COLO668 (cell line): ENCODE measurements around the gene DCAF5.
"Not testable (repeated sequence)": the region's sequence is repeated elsewhere in the genome, so short reads cannot be mapped to it uniquely, and the experiment has no call there.

Source experiments
- DNase-seq: peaks from one replicate; lab custom pipeline; 2025; ENCODE audit not compliant: unreplicated experiment; lab: John Stamatoyannopoulos, UW

The DCAF5 gene

DNA sequence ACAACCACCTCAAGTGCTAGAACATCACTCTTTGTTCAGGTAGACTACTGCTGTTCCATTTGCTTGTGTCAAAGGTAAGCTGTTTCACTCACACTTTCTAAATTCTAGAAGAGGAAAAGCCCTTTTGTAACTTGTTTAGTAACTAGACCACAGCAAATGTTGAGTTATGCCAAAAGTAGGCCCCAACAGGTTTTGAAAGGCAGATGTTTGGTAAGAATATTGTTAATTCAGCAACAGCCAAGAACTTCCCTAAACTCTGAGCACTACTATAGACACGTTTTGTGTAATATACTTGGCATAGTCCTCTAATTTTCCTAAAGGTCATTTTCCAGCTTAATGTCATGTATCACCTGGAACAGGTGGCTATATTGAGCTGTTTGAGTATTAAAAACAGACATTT lies 79.0 kb downstream of the DCAF5 start:
- no peak for DNase-seq

DNA sequence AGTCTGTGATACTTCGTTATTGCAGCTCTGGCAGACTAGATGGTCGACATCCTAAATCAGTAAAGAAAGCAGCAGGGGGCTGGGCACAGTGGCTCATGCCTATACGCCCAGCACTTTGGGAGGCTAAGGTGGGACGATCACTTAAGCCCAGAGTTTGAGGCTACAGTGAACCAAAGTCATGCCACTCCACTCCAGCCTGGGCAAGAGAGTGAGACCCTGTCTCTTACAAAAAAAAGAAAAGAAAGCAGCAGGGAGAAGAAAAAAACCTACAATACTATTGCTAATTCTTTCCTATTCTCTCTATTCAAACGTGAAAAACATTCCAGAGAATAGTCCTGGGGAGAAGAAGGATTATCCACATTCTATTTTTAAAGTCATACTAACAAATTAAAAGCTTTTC lies 79.5 kb downstream of the DCAF5 start:
- DNase-seq = no peak

DNA sequence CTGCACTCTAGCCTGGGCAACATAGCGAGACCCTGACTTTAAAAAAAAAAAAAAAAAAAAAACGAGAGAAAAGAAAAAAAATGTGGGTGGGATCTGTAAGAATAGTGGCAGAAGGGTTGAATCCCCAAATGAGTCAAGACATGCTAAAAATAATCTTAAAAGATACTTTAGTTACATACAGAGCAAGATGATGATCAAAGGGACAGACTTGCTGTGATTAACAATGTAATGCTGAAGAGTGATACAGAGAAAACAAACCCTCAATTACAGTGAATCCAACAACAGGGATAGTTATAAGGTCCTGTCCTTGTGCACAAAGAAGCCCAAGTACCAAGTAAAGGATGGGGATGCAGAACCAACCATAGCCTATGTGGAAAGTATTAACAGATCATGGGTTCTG lies 80.3 kb downstream of the DCAF5 start:
- no peak for DNase-seq

DNA sequence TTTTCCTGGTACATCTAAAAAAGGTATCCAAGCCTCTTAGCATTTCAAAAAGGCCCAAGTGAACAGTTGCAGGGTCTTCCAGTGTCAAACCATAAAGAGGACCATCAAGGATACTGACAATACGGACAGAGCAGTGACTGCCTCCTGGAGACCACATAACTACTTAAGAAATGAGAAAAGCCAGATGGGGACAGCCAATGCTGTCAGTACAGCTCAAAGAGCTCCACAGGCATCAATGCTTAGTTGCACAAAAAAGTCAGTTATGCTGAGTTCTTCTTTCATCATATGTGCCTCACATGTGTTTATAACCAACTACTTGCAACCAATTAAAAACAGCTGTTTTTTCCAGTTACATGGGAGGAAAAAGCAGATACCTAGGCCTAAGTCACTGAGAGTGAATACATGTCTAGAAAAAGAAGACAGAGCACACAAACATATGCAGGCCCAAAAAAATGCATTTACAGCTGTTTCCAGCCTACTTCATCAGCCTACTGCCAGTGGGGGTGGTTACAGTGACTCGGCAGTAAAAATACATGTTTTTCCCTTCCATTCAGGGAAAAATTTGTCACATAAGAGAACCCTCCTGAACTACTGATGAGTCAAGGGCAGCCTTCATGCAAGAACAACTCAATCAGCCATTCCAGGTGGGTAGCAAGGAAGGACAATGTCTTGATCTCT lies 84.0 kb downstream of the DCAF5 start:
- no peak for DNase-seq

DNA sequence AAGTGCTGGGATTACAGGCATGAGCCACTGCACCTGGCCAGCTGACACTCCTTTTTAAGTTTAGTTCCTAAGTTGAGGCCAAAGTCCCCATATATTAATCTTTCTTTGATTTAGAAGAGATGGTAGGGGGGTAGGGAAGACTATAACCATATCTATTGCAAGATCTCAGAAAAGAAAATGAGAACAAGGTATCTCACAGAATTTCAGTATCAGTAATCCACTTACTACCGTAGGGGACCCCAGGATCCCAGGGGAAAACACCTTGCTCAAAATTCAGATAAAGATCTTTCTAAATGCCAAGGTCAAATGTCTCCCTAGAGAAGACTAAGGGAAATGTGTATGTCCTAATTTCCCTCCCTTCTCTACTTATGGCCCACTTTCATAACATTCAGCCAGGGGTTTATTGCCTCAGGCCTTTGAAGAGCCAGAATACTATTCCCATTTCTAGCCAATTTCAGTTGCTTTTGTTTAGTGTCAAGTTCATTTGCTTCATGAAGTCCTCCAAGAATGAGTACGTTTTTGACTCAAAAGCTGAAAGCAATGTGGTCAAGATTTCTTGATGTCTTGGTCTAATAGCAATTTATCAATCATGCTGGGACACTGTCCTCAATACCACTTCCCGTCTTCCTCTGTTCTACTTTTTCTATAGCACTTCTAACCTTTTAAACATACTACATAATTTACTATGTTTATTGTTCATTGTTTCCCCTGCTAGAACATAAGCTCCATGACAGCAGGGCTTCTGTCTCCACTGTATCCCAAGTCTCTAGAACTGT lies 86.3 kb downstream of the DCAF5 start:
- DNase-seq = no peak

DNA sequence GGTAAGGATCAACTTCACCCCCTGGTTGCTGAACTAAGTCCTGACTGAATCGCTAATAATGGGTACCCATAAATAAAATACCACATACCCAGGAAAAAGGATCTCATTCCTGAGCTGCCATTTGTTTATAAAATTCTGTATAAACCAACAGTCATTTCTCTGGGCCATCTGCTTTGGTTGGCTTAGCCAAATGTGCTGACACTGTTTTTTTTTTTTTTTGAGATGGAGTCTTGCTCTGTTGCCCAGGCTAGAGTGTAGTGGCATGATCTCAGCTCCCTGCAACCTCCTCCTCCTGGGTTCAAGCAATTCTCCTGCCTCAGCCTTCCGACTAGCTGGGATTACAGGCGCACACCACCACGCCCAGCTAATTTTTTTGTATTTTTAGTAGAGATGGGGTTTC lies 87.0 kb downstream of the DCAF5 start:
- not testable (repeated sequence) for DNase-seq

DNA sequence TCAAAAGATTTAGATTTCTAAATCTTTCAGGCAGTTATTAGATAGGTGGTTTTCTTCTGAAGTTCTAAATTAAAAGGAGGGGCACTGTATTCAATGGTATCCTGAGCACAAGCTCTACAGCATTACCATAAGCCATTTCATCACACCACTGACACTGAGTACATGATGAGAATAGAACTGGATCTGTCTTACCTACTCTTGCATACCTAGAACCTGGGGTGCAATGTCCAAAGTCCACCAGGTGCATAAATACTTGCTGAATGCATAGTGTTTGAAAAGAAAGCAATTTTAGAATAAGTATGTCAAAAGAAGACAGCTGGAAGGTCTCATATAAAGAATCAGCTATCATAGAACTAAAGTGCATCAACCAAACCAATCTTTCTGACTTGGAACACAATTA lies 88.3 kb downstream of the DCAF5 start:
- DNase-seq = no peak

DNA sequence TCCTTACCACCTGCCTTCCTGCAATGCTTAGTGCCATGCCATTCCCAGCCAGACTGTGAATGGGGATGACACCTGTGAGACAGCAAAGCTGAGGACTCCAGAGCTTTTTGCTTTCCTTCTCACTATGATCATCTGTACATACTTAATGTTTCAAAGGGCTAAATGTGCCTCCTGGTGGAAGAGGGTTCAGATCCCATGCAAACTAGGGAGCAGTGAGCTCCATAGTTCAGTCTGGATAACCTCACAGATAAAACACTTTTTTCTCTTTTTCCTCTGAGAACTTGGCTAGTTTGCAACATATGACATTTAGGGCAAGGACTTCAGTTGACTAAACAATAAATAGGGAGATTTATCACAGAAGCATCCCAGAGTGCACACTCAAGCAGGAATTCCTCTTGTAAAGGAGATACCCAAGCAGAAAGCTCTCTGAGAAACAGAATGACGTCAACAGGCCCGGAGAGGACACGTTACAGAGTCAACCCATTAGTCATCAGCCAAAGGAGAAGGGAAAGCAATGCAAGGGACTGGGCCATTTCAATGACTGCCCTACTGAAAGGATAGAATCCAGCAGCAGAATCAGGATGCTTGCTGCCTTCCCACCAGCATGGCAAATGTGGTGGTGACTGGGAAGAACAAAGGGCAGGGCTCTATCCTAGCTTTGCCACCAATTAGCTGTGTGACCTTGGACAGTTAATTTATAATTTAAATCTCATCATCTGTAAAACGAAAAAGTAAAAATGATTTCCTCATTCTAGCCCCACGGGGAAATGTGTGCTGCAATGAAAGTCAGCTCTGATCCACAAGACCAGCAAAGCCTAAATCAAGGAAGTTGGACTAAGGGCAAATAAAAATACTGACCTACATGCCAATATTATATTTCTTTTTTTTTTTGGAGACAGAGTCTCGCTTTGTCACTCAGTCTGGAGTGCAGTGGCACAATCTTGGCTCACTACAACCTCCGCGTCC lies 93.0 kb downstream of the DCAF5 start:
- no peak for DNase-seq

DNA sequence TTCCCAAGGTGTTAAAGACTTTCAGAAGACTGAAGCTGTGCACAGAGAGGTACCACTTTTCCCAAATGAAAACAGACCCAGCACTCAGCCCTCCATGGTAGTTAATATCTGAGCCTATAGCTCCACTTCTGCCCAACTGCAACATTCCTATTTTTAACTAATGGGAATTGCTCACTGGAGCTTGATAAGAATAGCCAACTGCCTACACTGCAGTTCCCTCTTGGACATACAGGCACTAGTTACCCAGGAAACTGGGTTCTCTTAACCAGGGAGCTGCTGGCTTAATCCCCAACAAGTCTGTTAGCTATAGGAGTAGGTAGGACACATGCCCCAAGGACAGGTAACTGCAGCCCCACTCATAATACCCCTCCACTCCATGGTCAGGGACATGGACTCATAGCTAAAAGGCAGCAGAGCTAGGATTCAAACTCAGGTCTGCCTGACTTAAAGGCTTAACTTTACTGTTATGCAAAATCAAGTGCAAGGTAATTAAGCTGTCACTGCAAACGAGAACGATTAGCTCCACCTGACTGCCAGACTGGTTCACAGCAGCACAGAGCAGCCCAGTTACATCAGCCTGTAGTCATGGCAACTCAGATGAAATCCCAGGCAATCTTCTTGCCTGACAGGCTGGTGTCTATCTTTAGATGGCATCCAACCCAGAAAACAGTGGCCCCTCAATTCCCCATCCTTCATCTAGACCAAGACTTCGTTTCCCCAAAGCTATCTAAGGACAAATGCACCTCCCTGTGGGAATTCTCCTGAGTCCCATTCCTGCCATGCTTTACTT lies 96.7 kb downstream of the DCAF5 start:
- no peak for DNase-seq

DNA sequence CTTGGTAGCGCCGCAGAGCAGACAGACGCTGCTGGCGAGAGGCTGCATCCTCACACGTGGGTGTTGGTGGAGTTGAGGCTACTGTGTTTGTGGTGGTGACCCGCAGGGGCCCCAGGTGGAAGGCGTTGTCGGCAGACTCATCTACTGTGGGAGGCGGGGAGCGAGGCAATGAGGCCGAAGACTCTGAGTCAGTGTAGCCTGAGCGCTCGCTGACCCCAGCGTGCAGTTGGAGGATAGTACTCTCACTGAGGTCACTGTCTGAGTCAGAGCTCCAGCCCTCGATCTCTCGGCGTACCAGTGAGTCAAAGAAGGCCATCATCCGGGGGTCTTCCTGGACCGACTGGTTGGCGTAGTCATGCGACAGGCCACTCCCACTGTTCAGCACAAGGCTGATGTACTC lies 97.8 kb downstream of the DCAF5 start:
- DNase-seq = no peak

DNA sequence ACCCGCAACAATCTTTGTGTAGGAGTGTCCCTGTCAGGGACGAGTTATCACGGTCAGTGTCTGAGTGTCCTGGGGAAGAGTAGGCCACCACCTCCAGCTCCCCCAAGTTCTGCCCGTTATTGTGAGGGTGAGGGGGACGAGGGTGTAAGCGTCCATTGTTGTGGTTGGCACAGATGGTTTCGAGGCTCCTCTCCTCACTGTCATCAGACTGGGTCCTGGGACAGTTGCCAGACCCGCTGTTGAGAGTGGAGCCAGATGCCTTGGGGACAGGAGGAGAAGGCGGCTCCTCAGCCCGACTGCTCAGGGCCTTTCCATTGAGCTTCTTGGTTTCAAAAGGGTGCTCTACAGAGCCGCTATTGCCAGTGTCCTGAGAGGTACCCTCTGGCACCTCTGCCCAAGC lies 98.9 kb downstream of the DCAF5 start:
- no peak for DNase-seq

DNA sequence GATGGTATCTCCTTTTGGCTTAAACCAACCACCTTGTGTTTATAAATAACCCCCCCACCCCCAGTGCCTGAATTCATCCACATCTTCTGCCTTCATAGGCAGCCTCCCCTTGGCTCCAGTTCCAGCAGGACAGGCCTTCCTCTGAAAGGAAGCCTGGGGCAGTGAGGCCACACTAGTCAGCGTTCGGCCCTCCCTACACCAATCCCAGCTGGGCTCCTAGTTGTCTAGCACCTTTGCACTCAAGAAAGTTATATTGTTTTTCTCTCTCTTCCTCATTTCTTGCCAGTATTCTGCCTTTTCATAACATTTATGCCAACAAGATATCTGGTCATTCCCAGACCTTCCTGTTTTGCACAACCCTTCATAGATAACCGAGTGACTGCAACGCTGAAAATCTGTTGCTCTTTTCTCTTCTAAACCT lies 100.7 kb downstream of the DCAF5 start:
- no peak for DNase-seq

DNA sequence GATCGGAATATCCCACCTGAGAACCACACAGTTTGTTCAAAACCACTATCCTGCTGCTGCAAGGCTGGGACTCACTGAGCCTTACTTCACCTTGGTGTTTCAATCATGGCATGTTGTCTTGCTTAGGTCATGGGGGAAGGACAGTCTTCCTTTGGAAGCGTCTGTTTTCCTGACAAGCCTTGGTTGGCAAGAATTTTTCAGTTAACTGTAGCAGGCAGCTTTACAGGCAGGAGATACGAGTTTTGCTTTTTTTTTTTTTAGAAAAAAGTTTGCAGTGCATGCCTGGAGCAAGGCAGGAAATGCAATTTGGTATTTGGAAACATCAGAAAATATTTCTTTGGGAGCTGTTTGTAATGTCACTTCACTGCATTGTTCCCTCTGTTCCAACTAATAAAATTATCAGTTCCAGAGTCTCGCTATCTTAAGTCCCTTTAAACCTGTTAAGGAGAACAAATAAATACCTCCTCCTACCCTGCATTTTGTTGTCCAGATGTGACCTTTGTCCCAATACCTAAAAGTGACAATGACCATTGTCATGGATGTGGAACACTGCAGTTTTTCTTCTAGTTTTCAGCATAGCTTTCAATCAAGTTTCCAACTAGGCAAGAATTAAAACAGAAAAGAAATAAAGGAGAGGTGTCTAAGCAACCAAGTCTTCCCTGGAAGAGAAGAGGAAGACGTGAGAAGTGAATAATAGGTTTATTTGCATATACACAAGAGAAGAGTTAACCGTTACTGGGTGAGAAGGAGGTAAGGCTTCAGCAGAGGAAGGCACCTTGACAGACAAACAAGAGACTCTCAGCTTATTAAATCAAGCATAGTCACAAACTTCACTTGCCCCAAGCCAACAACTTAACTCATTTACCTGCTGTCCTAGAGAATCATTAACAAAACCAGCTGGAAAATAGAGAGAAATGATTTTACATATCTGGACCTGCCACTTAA lies 102.4 kb downstream of the DCAF5 start:
- DNase-seq = no peak

DNA sequence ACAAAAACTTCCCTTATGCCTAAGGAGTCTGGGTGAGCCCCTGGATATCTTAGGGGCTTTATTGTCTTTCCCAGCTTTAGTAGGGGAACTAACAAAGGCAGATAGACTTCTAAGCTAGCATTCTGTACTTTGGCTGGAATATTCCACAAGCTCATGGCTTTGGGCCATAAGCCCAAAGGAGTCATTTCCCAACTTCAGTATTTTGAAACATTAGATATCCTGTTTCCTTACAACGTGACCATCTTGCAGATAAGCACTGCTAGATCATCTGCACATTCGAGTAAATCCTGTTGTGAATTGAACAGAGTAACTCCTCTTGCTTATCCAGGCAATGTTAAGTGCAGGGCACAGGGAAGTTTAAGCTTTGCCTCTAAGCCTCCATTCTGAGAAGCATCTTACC lies 103.2 kb downstream of the DCAF5 start:
- no peak for DNase-seq

DNA sequence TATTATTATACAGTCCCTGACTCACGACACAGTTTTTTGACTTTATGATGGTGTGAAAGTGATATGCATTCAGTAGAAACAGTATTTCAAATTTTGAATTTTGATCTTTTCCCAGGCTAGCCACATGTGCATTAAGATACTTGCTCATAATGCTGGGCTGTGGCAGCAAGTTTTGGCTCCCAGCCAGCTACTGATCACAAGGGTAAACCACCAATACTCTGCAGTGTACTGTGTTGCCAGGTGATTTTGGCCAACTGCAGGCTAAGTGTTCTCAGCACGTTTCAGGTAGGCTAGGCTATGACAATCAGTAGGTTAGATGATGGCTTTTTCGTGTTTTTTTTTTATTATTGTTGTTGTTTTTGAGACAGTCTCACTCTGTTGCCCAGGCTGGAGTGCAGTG lies 104.5 kb downstream of the DCAF5 start:
- peak; percentile 81 for DNase-seq

DNA sequence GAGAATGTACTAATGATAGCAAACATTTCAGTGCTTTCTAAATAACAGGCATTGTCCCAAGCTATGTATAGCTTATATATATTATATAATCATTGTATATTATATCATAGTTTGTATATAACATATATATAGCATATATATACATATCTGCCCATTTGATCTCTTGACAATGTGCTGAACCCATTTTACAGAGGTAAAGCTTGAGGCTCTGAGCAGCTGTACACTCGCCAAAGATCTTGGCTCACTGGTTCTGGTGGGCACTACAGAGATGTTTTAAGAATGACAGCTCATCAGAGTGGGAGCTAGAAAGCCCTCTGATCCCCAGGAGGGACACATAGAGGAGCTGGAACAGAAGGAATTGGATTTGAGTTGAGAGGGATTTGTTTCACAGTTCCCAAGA lies 105.7 kb downstream of the DCAF5 start:
- no peak for DNase-seq

DNA sequence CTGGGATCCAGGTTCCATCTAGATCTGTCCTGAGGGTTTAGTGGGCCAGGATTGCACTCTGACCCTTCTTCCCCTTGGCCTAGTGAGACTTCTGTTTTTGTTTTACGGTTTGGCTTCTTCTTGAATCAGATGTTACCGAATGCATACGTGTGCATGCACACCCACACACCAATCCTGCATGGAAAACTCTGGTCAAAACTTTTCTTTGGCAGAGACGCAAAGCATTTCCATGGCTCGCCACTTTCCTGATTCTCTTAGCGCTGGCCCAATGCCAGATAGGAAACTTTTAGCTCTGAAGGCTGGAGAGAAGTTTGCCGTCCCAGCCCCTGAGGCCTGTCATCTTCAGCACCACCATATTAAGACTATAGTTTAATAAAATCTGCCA lies 106.5 kb downstream of the DCAF5 start:
- DNase-seq = no peak

DNA sequence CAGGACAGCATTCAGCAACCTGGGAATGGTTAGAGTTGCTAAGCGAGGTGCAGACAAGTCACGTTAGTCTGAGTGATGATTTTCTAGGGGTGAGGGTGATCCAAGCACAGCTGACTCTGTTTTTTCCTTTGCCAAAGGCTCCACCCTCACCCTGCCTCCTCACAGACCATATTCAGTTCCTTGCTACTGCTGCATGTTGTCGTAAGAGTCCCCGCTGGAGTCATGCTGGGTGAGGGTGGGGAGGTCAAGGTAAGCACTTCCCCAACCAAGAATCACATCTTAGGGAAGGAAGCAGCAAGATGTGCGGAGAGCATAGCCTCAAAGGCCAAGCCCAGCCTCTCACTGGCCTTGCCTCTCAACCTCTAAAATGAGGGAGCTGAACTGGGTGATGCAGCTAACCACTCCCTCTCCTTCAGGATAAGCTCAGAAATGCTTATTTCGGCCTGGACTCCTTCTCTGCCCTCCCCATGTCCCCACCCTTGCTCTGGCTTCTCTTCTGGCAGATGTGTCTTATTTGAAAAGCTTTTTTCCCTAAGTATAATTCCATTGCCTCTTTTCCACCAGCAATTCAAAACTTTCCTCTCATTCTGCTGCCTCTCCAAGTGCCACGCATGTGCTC lies 107.0 kb downstream of the DCAF5 start:
- no peak for DNase-seq

DNA sequence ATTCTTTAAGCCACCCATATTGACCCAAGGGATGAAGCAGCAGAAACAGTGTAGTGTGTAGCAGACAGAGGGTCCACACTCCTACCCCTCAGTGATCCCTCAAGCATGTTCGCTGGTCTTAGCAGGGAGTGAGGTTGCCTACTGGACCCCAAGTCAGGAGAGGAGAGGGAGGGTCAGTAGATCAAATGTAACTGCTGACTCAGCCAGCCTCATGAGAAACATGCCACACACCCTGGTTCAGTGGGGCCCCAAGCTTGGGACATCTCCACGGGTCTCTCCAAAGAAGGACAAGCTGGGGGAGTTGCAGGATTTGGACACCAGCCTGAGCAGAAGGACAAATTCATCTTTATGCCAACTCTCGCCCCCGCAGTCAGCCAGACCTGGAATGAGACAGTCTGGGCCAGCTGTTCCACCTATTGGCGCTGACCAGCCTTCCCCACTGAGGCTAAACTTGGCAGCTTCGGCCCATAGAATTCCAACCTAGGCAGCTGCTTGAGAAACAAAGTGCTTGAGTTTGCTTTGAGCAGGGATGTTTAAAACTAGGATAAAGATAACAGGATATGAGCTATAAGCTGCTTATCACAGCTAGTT lies 107.9 kb downstream of the DCAF5 start:
- DNase-seq = no peak
